GM15510 (cell line): Measurements from ENCODE around the gene HIPK1.

ENCODE experiments used
- POLR2A ChIP-seq: IDR thresholded peaks from 3 replicates; pipeline ENCODE4 v1.6.1; 2011; ENCODE audit warnings: borderline replicate concordance; ENCODE audit not compliant: insufficient read length; ENCODE audit errors: extremely low read depth

HIPK1 gene

GRCh38 chr1:113903501-113904292 is 25.4 kb upstream of the HIPK1 start:
- no peak for TF ChIP-seq POLR2A

GRCh38 chr1:113904293-113904673 is 24.8 kb upstream of the HIPK1 start:
- no peak for TF ChIP-seq POLR2A

- TF ChIP-seq POLR2A, result peak; percentile 79
Observed at GRCh38 chr1:113904674-113905434, 24.3 kb upstream of the HIPK1 start, which contains the start of the genes AP4B1 and DCLRE1B. Gene AP4B1, minus strand, starts transcription at chr1:113904799. Its CDS starts 82 bp downstream, at chr1:113904717. Gene DCLRE1B, plus strand, starts transcription at chr1:113905326. Its CDS starts 261 bp downstream, at chr1:113905587.

- no peak for TF ChIP-seq POLR2A
Observed at GRCh38 chr1:113905435-113905861, 23.7 kb upstream of the HIPK1 start.

GRCh38 chr1:113912594-113913311 is 16.4 kb upstream of the HIPK1 start:
- no peak for TF ChIP-seq POLR2A

GRCh38 chr1:113913312-113913668 is 15.8 kb upstream of the HIPK1 start:
- no peak for TF ChIP-seq POLR2A

- no peak for TF ChIP-seq POLR2A
Observed at GRCh38 chr1:113913887-113914664, 15.0 kb upstream of the HIPK1 start.

- no peak for TF ChIP-seq POLR2A
Observed at GRCh38 chr1:113916974-113917373, 12.2 kb upstream of the HIPK1 start.

- TF ChIP-seq POLR2A, result no peak
Observed at GRCh38 chr1:113917400-113918082, 11.6 kb upstream of the HIPK1 start.

- no peak for TF ChIP-seq POLR2A
Observed at GRCh38 chr1:113918243-113918642, 10.9 kb upstream of the HIPK1 start.

- TF ChIP-seq POLR2A, result no peak
Observed at GRCh38 chr1:113922957-113923356, 6.2 kb upstream of the HIPK1 start.

GRCh38 chr1:113924473-113924872 is 4.7 kb upstream of the HIPK1 start:
- no peak for TF ChIP-seq POLR2A

- TF ChIP-seq POLR2A, result peak; percentile 14
Observed at GRCh38 chr1:113928187-113928930, 765 bp upstream of the HIPK1 start.
